ENCODE results near the gene NCBP3.

- TF ChIP-seq SMC3 (IDR thresholded peaks at IDR 0.05; ENCODE audit: low read depth, low read length) (no peak), RAD21 (IDR thresholded peaks at IDR 0.05; ENCODE audit: low read length) (no peak), POLR2A (IDR thresholded peaks at IDR 0.05; ENCODE audit: low read depth, low read length) (no peak), CTCF (conservative IDR thresholded peaks at IDR 0.05; ENCODE audit: low read depth, low read length) (no peak), BHLHE40 (IDR thresholded peaks at IDR 0.05; ENCODE audit: low read depth, low read length) (no peak), RCOR1 (IDR thresholded peaks at IDR 0.05; ENCODE audit: insufficient replicate concordance, low read length) (no peak), FOS (IDR thresholded peaks at IDR 0.05; ENCODE audit: low read depth, low read length) (no peak), USF2 (IDR thresholded peaks at IDR 0.05; ENCODE audit: low read depth, low read length) (no peak), CEBPB (IDR thresholded peaks at IDR 0.05; ENCODE audit: low read depth, low read length) (no peak), CHD1 (IDR thresholded peaks at IDR 0.05; ENCODE audit: low read depth, low read length) (no peak)
Observed at GRCh38 chr17:3879186-3879585, 33.1 kb upstream of the NCBP3 start.

Measured in IMR-90 (cell line).